Measurements from ENCODE around the gene ARMC3.

DNA sequence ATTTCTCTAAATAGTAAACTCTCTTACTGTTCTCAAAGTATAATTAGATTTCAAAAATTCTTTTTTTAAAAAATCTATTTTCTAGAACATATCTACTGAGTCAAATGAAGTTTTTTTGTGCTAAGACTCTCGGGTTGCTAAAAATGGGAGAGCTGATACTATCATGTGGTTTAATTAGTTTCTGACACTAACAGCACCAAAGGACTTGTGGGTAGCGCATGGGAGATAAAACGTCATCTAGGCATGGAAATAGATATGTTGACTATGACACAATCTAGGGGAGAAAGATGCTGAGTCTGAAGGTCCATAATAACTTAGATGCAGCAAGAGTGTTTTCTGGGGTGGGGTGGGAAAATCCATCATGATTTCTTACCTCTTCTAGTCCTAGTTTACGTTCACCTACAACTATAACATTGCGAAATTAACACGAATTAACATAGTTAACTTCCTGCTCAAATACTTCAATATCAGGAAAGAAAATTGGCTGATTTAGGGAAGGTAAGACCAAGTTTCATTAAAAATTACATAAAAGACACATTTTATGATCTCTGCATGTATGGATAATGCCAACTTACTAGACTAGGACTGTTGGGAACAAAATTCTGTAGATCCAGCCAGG lies 14.3 kb upstream of the ARMC3 start:
- TF ChIP-seq, protein P1, sequence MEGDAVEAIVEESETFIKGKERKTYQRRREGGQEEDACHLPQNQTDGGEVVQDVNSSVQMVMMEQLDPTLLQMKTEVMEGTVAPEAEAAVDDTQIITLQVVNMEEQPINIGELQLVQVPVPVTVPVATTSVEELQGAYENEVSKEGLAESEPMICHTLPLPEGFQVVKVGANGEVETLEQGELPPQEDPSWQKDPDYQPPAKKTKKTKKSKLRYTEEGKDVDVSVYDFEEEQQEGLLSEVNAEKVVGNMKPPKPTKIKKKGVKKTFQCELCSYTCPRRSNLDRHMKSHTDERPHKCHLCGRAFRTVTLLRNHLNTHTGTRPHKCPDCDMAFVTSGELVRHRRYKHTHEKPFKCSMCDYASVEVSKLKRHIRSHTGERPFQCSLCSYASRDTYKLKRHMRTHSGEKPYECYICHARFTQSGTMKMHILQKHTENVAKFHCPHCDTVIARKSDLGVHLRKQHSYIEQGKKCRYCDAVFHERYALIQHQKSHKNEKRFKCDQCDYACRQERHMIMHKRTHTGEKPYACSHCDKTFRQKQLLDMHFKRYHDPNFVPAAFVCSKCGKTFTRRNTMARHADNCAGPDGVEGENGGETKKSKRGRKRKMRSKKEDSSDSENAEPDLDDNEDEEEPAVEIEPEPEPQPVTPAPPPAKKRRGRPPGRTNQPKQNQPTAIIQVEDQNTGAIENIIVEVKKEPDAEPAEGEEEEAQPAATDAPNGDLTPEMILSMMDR (IDR thresholded peaks at IDR 0.05), result no peak
- TF ChIP-seq POLR2A (IDR thresholded peaks at IDR 0.05), result no peak

All from lower leg skin (tissue), 3 donors.